Parathyroid adenoma (tissue), 2 donors: ENCODE data around the gene SYNJ2.

Source experiments
- H2AFZ ChIP-seq: fragments of 300-600 bp; sonication (generic); one replicate; pipeline ENCODE4 v1.7.0; 2017; ENCODE audit warnings: antibody characterized with exemption, mild to moderate bottlenecking
- H3K27ac ChIP-seq: fragments of 300-600 bp; sonication (generic); one replicate; pipeline ENCODE4 v1.7.0; 2017
- H3K27me3 ChIP-seq: fragments of 300-600 bp; sonication (generic); one replicate; pipeline ENCODE4 v1.7.0; 2017; ENCODE audit warnings: low read length; ENCODE audit not compliant: control insufficient read depth, insufficient read depth
- H3K36me3 ChIP-seq: fragments of 300-600 bp; sonication (generic); one replicate; pipeline ENCODE4 v1.7.0; 2017; ENCODE audit warnings: low read length; ENCODE audit not compliant: control insufficient read depth, insufficient read depth
- H3K4me1 ChIP-seq: fragments of 300-600 bp; sonication (generic); one replicate; pipeline ENCODE4 v1.7.0; 2017; ENCODE audit warnings: control low read depth
- H3K4me2 ChIP-seq: fragments of 300-600 bp; sonication (generic); one replicate; pipeline ENCODE4 v1.7.0; 2017; ENCODE audit warnings: low read length
- H3K4me3 ChIP-seq: fragments of 300-600 bp; sonication (generic); one replicate; pipeline ENCODE4 v1.7.0; 2017; ENCODE audit warnings: low read depth, low read length
- H3K79me2 ChIP-seq: fragments of 300-600 bp; sonication (generic); one replicate; pipeline ENCODE4 v1.7.0; 2017; ENCODE audit warnings: control low read depth
- H3K9ac ChIP-seq: fragments of 300-600 bp; sonication (generic); one replicate; pipeline ENCODE4 v1.7.0; 2017; ENCODE audit warnings: mild to moderate bottlenecking
- H3K9me3 ChIP-seq: fragments of 300-600 bp; sonication (generic); one replicate; pipeline ENCODE4 v1.7.0; 2017; ENCODE audit warnings: low read length; ENCODE audit not compliant: control insufficient read depth
- CTCF ChIP-seq: fragments of 300-600 bp; sonication (generic); IDR thresholded peaks from one replicate; pipeline ENCODE4 v1.7.0; 2017; ENCODE audit warnings: antibody characterized with exemption, mild to moderate bottlenecking
- donor health status: primary hyperparathyroidism.

SYNJ2 gene

DNA sequence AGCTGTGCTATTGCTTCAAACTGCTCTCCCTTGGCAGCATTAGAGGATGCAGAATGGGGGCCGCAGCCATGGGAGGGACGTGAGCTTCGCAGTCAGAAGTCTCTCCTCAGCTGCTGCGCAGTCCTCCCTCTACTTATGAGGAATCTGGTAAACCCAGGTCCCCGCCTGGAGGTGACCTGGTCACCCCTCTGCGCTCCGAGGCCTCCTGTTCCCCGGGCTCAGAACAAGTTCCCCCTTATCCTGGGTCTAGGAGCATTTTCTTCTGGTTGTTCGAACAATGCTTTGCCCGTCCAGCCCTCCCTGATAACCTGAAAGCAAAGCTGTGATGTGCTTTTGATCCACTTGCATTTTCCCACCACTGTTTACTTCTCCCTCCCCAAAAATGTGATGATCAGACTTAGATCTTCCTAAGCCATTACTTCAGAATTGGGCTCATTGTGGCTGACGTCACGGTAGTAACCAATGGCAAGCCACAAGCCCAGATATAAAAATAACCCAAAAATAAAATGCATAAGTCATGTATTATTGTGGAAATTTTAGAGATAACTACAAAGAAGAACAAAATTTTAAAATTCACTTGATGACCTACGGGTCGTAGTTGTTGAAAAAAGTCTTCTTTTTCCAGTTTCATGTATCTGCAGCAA is 105.7 kb downstream of the SYNJ2 start:
- Histone ChIP-seq H3K36me3 (no peaks in the 10 kb centered on the region), H3K9me3 (no peaks in the 10 kb centered on the region), H3K4me3 (no peak overlapping the region), H3K9ac (no peak overlapping the region), H3K79me2 (no peaks in the 10 kb centered on the region), H3K27ac (no peak overlapping the region), H3K4me2 (no peak overlapping the region), H3K27me3 (no peaks in the 10 kb centered on the region), H2AFZ (no peak overlapping the region), H3K4me1 (no peaks in the 10 kb centered on the region)
- no peak for TF ChIP-seq CTCF

GRCh38 chr6:158092806-158093205 is 111.1 kb downstream of the SYNJ2 start:
- TF ChIP-seq CTCF: no peak
- H3K4me1 ChIP-seq: no peaks in the 10 kb centered on the region
- no peak overlapping the region for H2AFZ ChIP-seq
- H3K4me2 ChIP-seq: no peak overlapping the region
- H3K9ac ChIP-seq: no peak overlapping the region
- H3K9me3 ChIP-seq: no peaks in the 10 kb centered on the region
- H3K36me3 ChIP-seq: no peaks in the 10 kb centered on the region
- H3K4me3 ChIP-seq: no peak overlapping the region
- no peak overlapping the region for H3K27ac ChIP-seq
- no peaks in the 10 kb centered on the region for H3K27me3 ChIP-seq
- H3K79me2 ChIP-seq: no peaks in the 10 kb centered on the region

DNA sequence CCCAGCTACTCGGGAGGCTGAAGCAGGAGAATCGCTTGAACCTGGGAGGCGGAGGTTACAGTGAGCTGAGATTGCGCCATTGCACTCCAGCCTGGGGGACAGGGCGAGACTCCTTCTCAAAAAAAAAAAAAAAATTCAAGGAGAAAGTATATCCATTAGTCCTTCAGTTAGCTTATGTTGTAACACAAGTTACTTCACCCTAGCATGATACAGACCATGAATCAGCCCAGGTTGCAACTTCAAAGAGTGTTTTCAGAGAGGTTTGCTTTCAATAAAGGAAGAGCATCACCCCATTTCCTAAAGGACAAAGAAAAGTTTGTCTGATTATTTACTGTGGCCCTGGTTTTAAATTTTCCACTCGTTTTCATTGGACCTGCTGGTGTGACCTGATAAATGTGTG is 113.4 kb downstream of the SYNJ2 start:
- no peaks in the 10 kb centered on the region for H3K4me1 ChIP-seq
- no peaks in the 10 kb centered on the region for H3K27me3 ChIP-seq
- TF ChIP-seq CTCF: no peak
- H3K9ac ChIP-seq: no peak overlapping the region
- H3K27ac ChIP-seq: no peak overlapping the region
- H3K79me2 ChIP-seq: no peaks in the 10 kb centered on the region
- no peak overlapping the region for H3K4me2 ChIP-seq
- H2AFZ ChIP-seq: no peak overlapping the region
- no peaks in the 10 kb centered on the region for H3K36me3 ChIP-seq
- no peaks in the 10 kb centered on the region for H3K9me3 ChIP-seq
- H3K4me3 ChIP-seq: no peak overlapping the region

GRCh38 chr6:158095671-158096070 is 114.0 kb downstream of the SYNJ2 start:
- no peaks in the 10 kb centered on the region for H3K4me1 ChIP-seq
- no peaks in the 10 kb centered on the region for H3K36me3 ChIP-seq
- no peak overlapping the region for H2AFZ ChIP-seq
- no peak for TF ChIP-seq CTCF
- H3K79me2 ChIP-seq: no peaks in the 10 kb centered on the region
- H3K4me3 ChIP-seq: no peak overlapping the region
- no peak overlapping the region for H3K4me2 ChIP-seq
- H3K27me3 ChIP-seq: no peaks in the 10 kb centered on the region
- no peaks in the 10 kb centered on the region for H3K9me3 ChIP-seq
- no peak overlapping the region for H3K27ac ChIP-seq
- no peak overlapping the region for H3K9ac ChIP-seq

DNA sequence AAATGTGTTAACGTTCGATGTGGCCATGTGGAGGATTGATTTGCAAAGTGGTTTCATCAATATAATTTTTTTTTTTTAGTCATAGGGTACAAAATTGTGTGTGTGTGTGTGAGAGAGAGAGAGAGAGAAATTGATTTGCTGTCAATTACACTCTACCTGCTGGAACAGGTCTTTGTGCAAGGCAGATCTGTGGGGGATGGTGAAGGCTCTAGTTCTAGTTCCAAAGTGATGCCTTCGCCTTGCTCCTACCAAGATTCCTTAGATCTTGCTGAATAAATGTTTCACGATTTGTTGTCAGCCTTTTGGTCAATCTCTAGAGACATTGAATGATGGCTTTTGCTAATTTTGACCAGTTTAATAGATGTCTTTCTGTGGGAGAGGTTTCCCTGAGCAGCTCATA is 121.6 kb downstream of the SYNJ2 start:
- no peak overlapping the region for H3K9ac ChIP-seq
- no peaks in the 10 kb centered on the region for H3K79me2 ChIP-seq
- H3K4me2 ChIP-seq: no peak overlapping the region
- no peaks in the 10 kb centered on the region for H3K4me1 ChIP-seq
- no peak overlapping the region for H3K27ac ChIP-seq
- H3K36me3 ChIP-seq: no peaks in the 10 kb centered on the region
- no peak for TF ChIP-seq CTCF
- H3K27me3 ChIP-seq: no peaks in the 10 kb centered on the region
- no peak overlapping the region for H3K4me3 ChIP-seq
- H3K9me3 ChIP-seq: no peaks in the 10 kb centered on the region
- no peak overlapping the region for H2AFZ ChIP-seq
